Upper lobe of left lung (tissue), 6 donors: Measurements from ENCODE around the gene CRYBG1. TPM values are rescaled to one million over a fixed set of nuclear protein-coding genes. Genes with fewer than 3 reads are reported as not detected.
"Not testable (repeated sequence)": the region's sequence is repeated elsewhere in the genome, so short reads cannot be mapped to it uniquely, and the experiment has no call there.

Experiments
- ATAC-seq, 2 donors: fragments of 200-7000 bp; cut with Tn5 transposase; one replicate each; pipeline ENCODE4 v1.9.1; 2022; ENCODE audit warnings: mild to moderate bottlenecking in 2 of 2, moderate library complexity in 2 of 2; ENCODE audit not compliant: low FRiP score in 2 of 2
- DNase-seq, 2 donors: peaks; one replicate each; pipeline ENCODE4 v3.0.0-alpha.2; 2019 to 2020
- H3K27ac ChIP-seq, 4 donors: fragments of 200-600 bp; sonication (generic); one replicate each; pipeline ENCODE4 v1.5.1; 2016 to 2019
- H3K27me3 ChIP-seq, 4 donors: fragments of 200-600 bp; sonication (generic); one replicate each; pipeline ENCODE4 v1.5.1; 2017 to 2019
- H3K36me3 ChIP-seq, 4 donors: fragments of 200-600 bp; sonication (generic); one replicate each; pipeline ENCODE4 v1.5.1; 2016 to 2019
- H3K4me1 ChIP-seq, 4 donors: fragments of 200-600 bp; sonication (generic); one replicate each; pipeline ENCODE4 v1.5.1; 2018 to 2019
- H3K4me3 ChIP-seq, 4 donors: fragments of 200-600 bp; sonication (generic); one replicate each; pipeline ENCODE4 v1.5.1; 2017 to 2019; ENCODE audit warnings: mild to moderate bottlenecking in 2 of 4, moderate library complexity in 1 of 4
- H3K9me3 ChIP-seq, 4 donors: fragments of 200-600 bp; sonication (generic); one replicate each; pipeline ENCODE4 v1.5.1; 2018 to 2019
- EP300 ChIP-seq, 4 donors: sonication (generic); formaldehyde crosslinking; IDR thresholded peaks; one replicate each; pipeline ENCODE4 v1.5.1; 2017; ENCODE audit warnings: antibody characterized with exemption in 4 of 4, control low read depth in 2 of 4
- POLR2A ChIP-seq, 4 donors: fragments of 450-650 bp; IDR thresholded peaks; one replicate each; pipeline ENCODE4 v1.5.1; 2016 to 2017; ENCODE audit warnings: antibody characterized with exemption in 4 of 4, mild to moderate bottlenecking in 2 of 4
- POLR2AphosphoS5 ChIP-seq, 2 donors: sonication (generic); formaldehyde crosslinking; IDR thresholded peaks; one replicate each; pipeline ENCODE4 v1.5.1; 2017; ENCODE audit warnings: antibody characterized with exemption in 2 of 2
- WGBS, 2 donors: methylation state at CpG; one replicate each; pipeline ENCODE4 v1.1.5; 2017 to 2018; 5-methylcytosine and 5-hydroxymethylcytosine counted together
- total RNA-seq, 6 donors: library from RNA; depleted of rRNA in 4 of 6; stranded (reverse); fragments of >200 nt in 4 of 6; gene quantifications; one replicate each; pipeline versions ENCODE4 v1.1.0 to v1.2.1, GENCODE V29; 2016 to 2021
- TF ChIP-seq, protein P1 (sequence below), 6 experiments: fragments of 450-650 bp in 4 of 6; fragments of 200-600 bp in 2 of 6; sonication (generic) in 2 of 6; IDR thresholded peaks; one replicate each; pipeline ENCODE4 v1.5.1; 2016 to 2019; ENCODE audit warnings: antibody characterized with exemption in 6 of 6
- donor health status: DM: no; HTN: no; CAD: no; lungs with moderate emphysema.
- donor health status: DM: no; HTN: yes; CAD: no; lungs with severe emphysema.

CRYBG1 gene
- total RNA-seq, 6 donors from 2014 or later: 17.8 to 35.1 (median 25.5) TPM

DNA sequence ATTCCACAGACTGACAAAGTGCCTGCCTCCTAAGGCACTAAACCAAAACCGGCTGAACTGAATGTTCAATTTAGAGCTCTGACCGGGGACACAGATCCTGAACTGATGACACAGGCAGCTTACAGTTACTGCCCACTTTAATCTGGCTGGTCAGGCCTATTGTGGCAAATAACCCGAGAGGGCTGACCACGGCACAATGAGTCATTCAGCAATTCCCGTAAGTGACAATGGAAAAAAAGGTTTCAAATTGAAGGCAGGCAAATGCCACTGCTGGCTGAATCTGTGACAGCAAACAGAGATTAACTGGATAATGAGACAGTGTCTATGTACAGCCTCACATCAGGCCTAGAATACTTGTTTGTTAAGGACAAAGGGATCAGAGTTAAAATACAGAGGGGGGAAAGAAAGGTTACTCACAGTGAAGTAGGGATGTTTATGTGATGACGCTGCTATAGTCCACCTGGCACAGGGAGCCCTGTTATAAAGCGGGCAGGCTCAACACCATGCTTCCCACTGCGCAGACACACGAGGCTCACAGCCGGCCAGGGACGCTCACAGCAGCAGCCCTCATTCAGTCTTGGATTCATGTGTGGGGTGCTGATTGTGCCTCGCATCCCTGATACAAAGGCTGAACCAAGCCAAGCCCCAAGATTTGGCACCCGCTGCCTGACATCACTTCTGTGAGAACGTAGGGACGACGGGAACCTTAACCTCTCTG lies 214.4 kb downstream of the CRYBG1 start:
- 88 to 90% methylated on average over 16 of the region's 16 CpGs for WGBS, 2 donors
- peaks cover 0 to 11% (median 4%) of the 10 kb centered on the region in 4 donors for H3K36me3 ChIP-seq
- no peak for ATAC-seq
- peak in 1 of 2 donors; percentile 27 for DNase-seq
- TF ChIP-seq POLR2A (IDR thresholded peaks at IDR 0.05): no peak
- TF ChIP-seq, protein P1, sequence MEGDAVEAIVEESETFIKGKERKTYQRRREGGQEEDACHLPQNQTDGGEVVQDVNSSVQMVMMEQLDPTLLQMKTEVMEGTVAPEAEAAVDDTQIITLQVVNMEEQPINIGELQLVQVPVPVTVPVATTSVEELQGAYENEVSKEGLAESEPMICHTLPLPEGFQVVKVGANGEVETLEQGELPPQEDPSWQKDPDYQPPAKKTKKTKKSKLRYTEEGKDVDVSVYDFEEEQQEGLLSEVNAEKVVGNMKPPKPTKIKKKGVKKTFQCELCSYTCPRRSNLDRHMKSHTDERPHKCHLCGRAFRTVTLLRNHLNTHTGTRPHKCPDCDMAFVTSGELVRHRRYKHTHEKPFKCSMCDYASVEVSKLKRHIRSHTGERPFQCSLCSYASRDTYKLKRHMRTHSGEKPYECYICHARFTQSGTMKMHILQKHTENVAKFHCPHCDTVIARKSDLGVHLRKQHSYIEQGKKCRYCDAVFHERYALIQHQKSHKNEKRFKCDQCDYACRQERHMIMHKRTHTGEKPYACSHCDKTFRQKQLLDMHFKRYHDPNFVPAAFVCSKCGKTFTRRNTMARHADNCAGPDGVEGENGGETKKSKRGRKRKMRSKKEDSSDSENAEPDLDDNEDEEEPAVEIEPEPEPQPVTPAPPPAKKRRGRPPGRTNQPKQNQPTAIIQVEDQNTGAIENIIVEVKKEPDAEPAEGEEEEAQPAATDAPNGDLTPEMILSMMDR (IDR thresholded peaks at IDR 0.05): no peak
- no peak for TF ChIP-seq POLR2AphosphoS5 (IDR thresholded peaks at IDR 0.05)
- TF ChIP-seq EP300 (IDR thresholded peaks at IDR 0.05): no peak
- H3K9me3 ChIP-seq: no peaks in the 10 kb centered on the region
- H3K27ac ChIP-seq: no peak overlapping the region
- no peaks in the 10 kb centered on the region for H3K4me1 ChIP-seq
- H3K4me3 ChIP-seq: no peak overlapping the region
- H3K27me3 ChIP-seq: no peaks in the 10 kb centered on the region

DNA sequence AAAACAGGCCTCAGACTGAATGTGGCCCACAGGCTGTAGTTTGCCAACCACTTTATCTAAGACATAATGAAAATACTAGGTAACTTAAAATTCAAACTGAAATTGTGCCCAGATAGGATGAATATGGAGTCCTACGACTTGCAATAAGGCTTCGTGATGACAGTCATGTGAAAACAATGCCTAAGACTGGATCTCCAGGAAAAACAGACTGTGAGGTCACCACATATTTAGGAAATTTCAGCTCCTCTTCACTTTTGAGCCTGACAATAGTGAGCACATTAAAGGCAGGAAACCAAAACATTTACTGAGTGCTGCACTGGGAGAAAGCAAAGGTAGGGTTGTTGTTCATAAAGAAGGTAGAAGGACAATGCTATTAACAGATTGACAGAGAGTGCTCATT lies 218.8 kb downstream of the CRYBG1 start:
- ATAC-seq: no peak
- Histone ChIP-seq H3K9me3 (no peaks in the 10 kb centered on the region), H3K27me3 (no peaks in the 10 kb centered on the region), H3K4me3 (no peak overlapping the region), H3K27ac (no peak overlapping the region), H3K36me3 (peaks cover 0 to 11% (median 3%) of the 10 kb centered on the region in 4 donors), H3K4me1 (no peaks in the 10 kb centered on the region)
- 90 to 95% methylated on average over 2 of the region's 2 CpGs for WGBS, 2 donors
- TF ChIP-seq POLR2A (IDR thresholded peaks at IDR 0.05) (no peak), POLR2AphosphoS5 (IDR thresholded peaks at IDR 0.05) (no peak), EP300 (IDR thresholded peaks at IDR 0.05) (no peak)
- TF ChIP-seq, protein P1 (IDR thresholded peaks at IDR 0.05): no peak
- no peak for DNase-seq

DNA sequence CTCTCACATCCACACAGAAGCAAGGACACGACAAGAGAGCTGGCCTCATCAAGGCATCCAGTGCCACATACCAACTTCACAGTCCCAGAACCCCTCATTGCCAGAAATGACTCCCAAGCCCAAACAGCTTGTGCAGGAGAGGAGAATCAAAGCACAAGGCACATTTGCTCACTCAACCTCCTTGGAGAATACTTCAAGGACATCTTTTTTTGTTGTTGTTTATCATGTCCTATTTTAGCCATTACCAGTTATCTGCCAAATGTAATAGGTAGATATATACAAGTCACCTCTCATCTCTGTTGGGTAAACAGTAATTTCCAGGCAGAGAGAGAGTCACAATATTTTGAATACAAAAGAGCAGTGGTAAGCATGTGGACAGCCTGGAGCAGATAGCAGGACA lies 221.0 kb downstream of the CRYBG1 start:
- DNase-seq: no peak
- Histone ChIP-seq H3K27me3 (no peaks in the 10 kb centered on the region), H3K27ac (no peak overlapping the region), H3K9me3 (no peaks in the 10 kb centered on the region), H3K4me1 (no peaks in the 10 kb centered on the region), H3K4me3 (no peak overlapping the region), H3K36me3 (peaks cover 0 to 15% (median 4%) of the 10 kb centered on the region in 4 donors)
- WGBS, 2 donors: 79 to 89% methylated on average over 1 of the region's 1 CpG
- ATAC-seq: no peak
- TF ChIP-seq, protein P1 (IDR thresholded peaks at IDR 0.05): no peak
- TF ChIP-seq POLR2A (IDR thresholded peaks at IDR 0.05) (no peak), POLR2AphosphoS5 (IDR thresholded peaks at IDR 0.05) (no peak), EP300 (IDR thresholded peaks at IDR 0.05) (no peak)

DNA sequence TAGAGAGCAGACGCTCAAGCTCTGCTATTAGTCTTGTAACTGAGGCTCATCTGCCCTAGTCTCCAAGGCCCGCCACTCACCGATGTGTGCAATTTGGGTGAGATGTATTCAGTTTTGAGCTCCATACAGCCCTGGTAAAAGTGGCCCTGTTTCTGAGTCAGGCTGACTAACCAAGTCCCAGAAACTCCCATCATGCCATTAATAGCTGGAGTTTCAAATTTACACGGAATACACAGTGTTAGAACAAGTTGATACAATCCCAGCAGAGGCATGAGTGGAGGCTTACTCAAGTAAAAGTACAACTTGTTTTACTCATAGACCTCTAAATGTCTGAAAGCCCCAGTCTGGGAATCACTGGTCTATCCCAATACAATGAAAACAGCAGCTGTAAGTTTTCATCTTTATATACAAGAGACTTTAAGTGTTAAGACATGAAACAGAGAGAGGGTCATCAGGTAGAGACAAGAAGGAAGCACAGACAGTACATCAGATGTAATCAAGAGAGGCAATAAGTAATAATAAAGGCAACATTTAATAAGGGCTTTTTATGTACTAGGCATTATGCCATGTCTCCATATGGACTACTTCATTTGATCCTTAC lies 226.4 kb downstream of the CRYBG1 start:
- Histone ChIP-seq H3K4me1 (no peaks in the 10 kb centered on the region), H3K9me3 (no peaks in the 10 kb centered on the region), H3K36me3 (peaks cover 0 to 30% (median 4%) of the 10 kb centered on the region in 4 donors), H3K27ac (no peak overlapping the region), H3K27me3 (no peaks in the 10 kb centered on the region), H3K4me3 (no peak overlapping the region)
- DNase-seq: no peak
- WGBS, 2 donors: 92 to 96% methylated on average over 4 of the region's 4 CpGs
- TF ChIP-seq EP300 (IDR thresholded peaks at IDR 0.05): no peak
- no peak for TF ChIP-seq POLR2A (IDR thresholded peaks at IDR 0.05)
- TF ChIP-seq, protein P1 (IDR thresholded peaks at IDR 0.05): no peak
- TF ChIP-seq POLR2AphosphoS5 (IDR thresholded peaks at IDR 0.05): no peak
- ATAC-seq: no peak

DNA sequence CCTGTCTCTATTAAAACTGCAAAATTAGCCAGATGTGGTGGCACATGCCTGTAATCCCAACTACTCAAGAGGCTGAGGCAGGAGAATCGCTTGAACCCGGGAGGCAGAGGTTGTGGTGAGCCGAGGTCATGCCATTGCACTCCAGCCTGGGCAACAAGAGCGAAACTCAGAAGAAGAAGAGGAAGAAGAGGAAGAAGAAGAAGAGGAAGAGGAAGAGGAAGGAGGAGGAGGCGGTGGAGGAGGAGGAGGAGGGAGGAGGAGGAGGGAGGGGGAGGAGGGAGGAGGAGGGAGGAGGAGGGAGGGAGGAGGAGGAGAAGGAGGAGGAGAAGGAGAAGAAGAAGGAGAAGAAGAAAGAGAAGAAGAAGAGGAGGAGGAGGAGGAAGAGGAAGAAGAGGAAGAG lies 228.4 kb downstream of the CRYBG1 start:
- H3K9me3 ChIP-seq, ATAC-seq, DNase-seq, H3K4me3 ChIP-seq, H3K4me1 ChIP-seq, H3K27me3 ChIP-seq, H3K27ac ChIP-seq: not testable (repeated sequence)
- peaks cover 0 to 21% (median 2%) of the 10 kb centered on the region in 4 donors for H3K36me3 ChIP-seq
- 75 to 82% methylated on average over 4 of the region's 5 CpGs for WGBS, 2 donors
